Erythroblast (primary cell): Measurements from ENCODE around the gene PPP1R12B.

Source experiments
- GATA1 ChIP-seq: IDR thresholded peaks from 2 replicates; pipeline ENCODE4 v1.6.1; 2011; ENCODE audit warnings: low read depth, mild to moderate bottlenecking, control low read depth, low read length, moderate library complexity
- POLR2A ChIP-seq: IDR thresholded peaks from 2 replicates; pipeline ENCODE4 v1.6.1; 2011; ENCODE audit warnings: mild to moderate bottlenecking, low read length

DNA sequence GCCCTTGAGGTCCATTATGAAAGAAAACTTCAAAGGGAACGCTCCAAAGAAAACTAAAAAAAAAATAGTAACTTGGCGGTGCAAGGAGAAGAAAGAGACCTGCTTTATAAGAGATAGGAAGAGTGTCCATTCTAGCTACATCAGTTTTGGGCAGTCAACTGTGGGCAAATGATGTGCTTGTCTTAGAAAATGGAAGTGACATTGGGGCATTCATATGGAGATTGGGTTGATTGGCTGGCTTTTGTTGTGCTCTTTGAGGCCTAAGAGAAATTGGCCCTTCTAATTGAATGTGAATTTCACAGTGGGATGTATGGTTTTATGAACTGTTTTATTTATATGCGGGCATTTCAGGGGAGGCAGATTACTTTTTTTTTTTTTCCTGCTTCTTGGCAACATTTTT lies 13.2 kb downstream of the PPP1R12B start:
- TF ChIP-seq POLR2A: no peak
- no peak for TF ChIP-seq GATA1
